Measurements from ENCODE around the gene STMN3. TPM values are rescaled to one million over a fixed set of nuclear protein-coding genes. Genes with fewer than 3 reads are reported as not detected.

STMN3 gene
- total RNA-seq, 2 donors from 2014 or later, result 2.5 to 5.3 TPM

GRCh38 chr20:63598479-63599395 is 54.5 kb downstream of the STMN3 start:
- Histone ChIP-seq H3K36me3 (no peaks in the 10 kb centered on the region), H3K27ac (no peak overlapping the region), H3K27me3 (no peaks in the 10 kb centered on the region), H3K4me1 (no peaks in the 10 kb centered on the region), H3K9ac (ENCODE audit: low read depth in 2 of 2, low read length in 2 of 2) (no peak overlapping the region), H3K4me3 (no peak overlapping the region), H3K9me3 (no peaks in the 10 kb centered on the region)
- TF ChIP-seq, protein P1, sequence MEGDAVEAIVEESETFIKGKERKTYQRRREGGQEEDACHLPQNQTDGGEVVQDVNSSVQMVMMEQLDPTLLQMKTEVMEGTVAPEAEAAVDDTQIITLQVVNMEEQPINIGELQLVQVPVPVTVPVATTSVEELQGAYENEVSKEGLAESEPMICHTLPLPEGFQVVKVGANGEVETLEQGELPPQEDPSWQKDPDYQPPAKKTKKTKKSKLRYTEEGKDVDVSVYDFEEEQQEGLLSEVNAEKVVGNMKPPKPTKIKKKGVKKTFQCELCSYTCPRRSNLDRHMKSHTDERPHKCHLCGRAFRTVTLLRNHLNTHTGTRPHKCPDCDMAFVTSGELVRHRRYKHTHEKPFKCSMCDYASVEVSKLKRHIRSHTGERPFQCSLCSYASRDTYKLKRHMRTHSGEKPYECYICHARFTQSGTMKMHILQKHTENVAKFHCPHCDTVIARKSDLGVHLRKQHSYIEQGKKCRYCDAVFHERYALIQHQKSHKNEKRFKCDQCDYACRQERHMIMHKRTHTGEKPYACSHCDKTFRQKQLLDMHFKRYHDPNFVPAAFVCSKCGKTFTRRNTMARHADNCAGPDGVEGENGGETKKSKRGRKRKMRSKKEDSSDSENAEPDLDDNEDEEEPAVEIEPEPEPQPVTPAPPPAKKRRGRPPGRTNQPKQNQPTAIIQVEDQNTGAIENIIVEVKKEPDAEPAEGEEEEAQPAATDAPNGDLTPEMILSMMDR (IDR thresholded peaks at IDR 0.05), result no peak
- intact Hi-C loops (cut with DNase I), result no loop called here
- no peak for DNase-seq

- no peaks in the 10 kb centered on the region for H3K27me3 ChIP-seq
- intact Hi-C loops (cut with DNase I), result no loop called here
- DNase-seq, result no peak
- TF ChIP-seq, protein P1 (IDR thresholded peaks at IDR 0.05), result no peak
- no peak overlapping the region for H3K27ac ChIP-seq
- no peak overlapping the region for H3K9ac ChIP-seq (ENCODE audit: low read depth in 2 of 2, low read length in 2 of 2)
- H3K4me3 ChIP-seq, result no peak overlapping the region
- H3K36me3 ChIP-seq, result no peaks in the 10 kb centered on the region
- no peaks in the 10 kb centered on the region for H3K4me1 ChIP-seq
- H3K9me3 ChIP-seq, result no peaks in the 10 kb centered on the region
Observed at GRCh38 chr20:63597651-63598478, 55.4 kb downstream of the STMN3 start.

- no peaks in the 10 kb centered on the region for H3K36me3 ChIP-seq
Observed at GRCh38 chr20:63596423-63596822, 56.8 kb downstream of the STMN3 start.

DNA sequence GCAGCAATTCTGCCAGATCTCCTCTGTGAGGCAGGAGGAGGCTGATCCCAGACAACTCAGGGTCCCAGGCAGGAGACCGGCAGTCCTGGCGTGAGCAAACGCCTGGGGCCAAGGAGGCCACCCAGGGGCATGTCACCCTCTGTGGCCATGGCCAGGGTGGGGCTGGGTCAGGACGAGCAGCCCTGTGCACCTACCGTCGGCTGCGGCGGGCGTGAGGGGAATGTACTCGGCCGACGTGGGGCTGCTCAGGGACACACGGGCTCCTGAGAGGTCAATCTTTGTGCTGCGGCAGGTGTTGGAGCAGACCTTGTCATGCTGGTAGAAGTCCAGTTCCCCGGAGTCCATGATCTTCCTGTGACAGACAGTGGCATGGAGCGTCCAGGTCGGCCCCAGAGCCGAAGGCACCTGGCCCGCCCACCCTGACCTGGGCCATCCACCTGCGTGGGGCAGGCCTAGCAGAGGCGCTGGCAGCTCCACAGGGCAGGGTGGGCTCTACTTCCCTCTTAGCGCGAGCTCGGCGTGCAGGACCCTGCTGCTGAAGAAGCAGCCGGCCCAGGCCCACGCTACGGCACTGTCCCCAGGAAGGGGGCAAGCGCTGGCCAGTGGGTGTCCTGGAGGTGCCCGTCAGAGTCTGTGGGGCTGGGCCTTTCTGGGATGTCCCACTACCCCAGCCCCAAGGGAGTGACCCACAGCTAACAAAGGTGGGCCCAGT is 57.7 kb downstream of the STMN3 start:
- Histone ChIP-seq H3K9me3 (no peaks in the 10 kb centered on the region), H3K27ac (no peak overlapping the region), H3K4me3 (no peak overlapping the region), H3K27me3 (no peaks in the 10 kb centered on the region), H3K9ac (ENCODE audit: low read depth in 2 of 2, low read length in 2 of 2) (no peak overlapping the region), H3K36me3 (no peaks in the 10 kb centered on the region), H3K4me1 (no peaks in the 10 kb centered on the region)
- no peak for DNase-seq
- TF ChIP-seq, protein P1 (IDR thresholded peaks at IDR 0.05), result no peak
- intact Hi-C loops (cut with DNase I), result no loop called here

More at GRCh38 chr20:63596423-63596822, 56.8 kb downstream of the STMN3 start:
- H3K4me1 ChIP-seq, result no peaks in the 10 kb centered on the region
- H3K9ac ChIP-seq (ENCODE audit: low read depth in 2 of 2, low read length in 2 of 2), result no peak overlapping the region
- no peak overlapping the region for H3K27ac ChIP-seq
- DNase-seq, result no peak
- TF ChIP-seq, protein P1 (IDR thresholded peaks at IDR 0.05), result no peak
- no peaks in the 10 kb centered on the region for H3K27me3 ChIP-seq
- no peak overlapping the region for H3K4me3 ChIP-seq
- intact Hi-C loops (cut with DNase I), result no loop called here
- H3K9me3 ChIP-seq, result no peaks in the 10 kb centered on the region

GRCh38 chr20:63594043-63594561 is 59.1 kb downstream of the STMN3 start:
- intact Hi-C loops (cut with DNase I), result no loop called here
- Histone ChIP-seq H3K4me3 (no peak overlapping the region), H3K4me1 (no peaks in the 10 kb centered on the region), H3K27me3 (no peaks in the 10 kb centered on the region), H3K36me3 (no peaks in the 10 kb centered on the region), H3K27ac (no peak overlapping the region), H3K9ac (ENCODE audit: low read depth in 2 of 2, low read length in 2 of 2) (no peak overlapping the region), H3K9me3 (no peaks in the 10 kb centered on the region)
- no peak for DNase-seq
- TF ChIP-seq, protein P1 (IDR thresholded peaks at IDR 0.05), result no peak
